D721Med (cell line): Measurements from ENCODE around the gene NEUROD2.
"Not testable (repeated sequence)": the region's sequence is repeated elsewhere in the genome, so short reads cannot be mapped to it uniquely, and the experiment has no call there.

Experiments used
- DNase-seq: peaks from one replicate; pipeline ENCODE4 v3.0.0; 2011; ENCODE audit warnings: low spot score; ENCODE audit not compliant: insufficient read length
- FAIRE-seq: peaks from 2 replicates; lab custom pipeline; 2011; peaks lifted over from hg19 to GRCh38; lab: Jason Lieb, UNC
- CTCF ChIP-seq: IDR thresholded peaks from 2 replicates; pipeline ENCODE4 v1.5.1; 2012; ENCODE audit warnings: mild to moderate bottlenecking, control low read depth; ENCODE audit not compliant: insufficient read depth; ENCODE audit errors: missing control alignments

NEUROD2 gene

GRCh38 chr17:39597372-39598046, 10.2 kb downstream of the NEUROD2 start:
- TF ChIP-seq CTCF = no peak
- no peak for FAIRE-seq
- DNase-seq = no peak

GRCh38 chr17:39596543-39597267, 11.0 kb downstream of the NEUROD2 start:
- FAIRE-seq = no peak
- no peak for DNase-seq
- TF ChIP-seq CTCF = no peak

GRCh38 chr17:39595928-39596510, 11.7 kb downstream of the NEUROD2 start:
- DNase-seq (no peak), FAIRE-seq (no peak)
- no peak for TF ChIP-seq CTCF

GRCh38 chr17:39595294-39595693, 12.4 kb downstream of the NEUROD2 start:
- no peak for TF ChIP-seq CTCF
- FAIRE-seq (no peak), DNase-seq (no peak)

- no peak for FAIRE-seq
- DNase-seq = no peak
- TF ChIP-seq CTCF = no peak
Observed at GRCh38 chr17:39593371-39593770, 14.3 kb downstream of the NEUROD2 start.

- DNase-seq = no peak
Observed at GRCh38 chr17:39591958-39592954, 15.5 kb downstream of the NEUROD2 start.

GRCh38 chr17:39590180-39590579, 17.5 kb downstream of the NEUROD2 start:
- not testable (repeated sequence) for DNase-seq, FAIRE-seq

More at GRCh38 chr17:39591958-39592954, 15.5 kb downstream of the NEUROD2 start:
- FAIRE-seq = peak; percentile 69
- TF ChIP-seq CTCF = no peak
